Measurements from ENCODE around the gene FHL2. TPM values are rescaled to one million over a fixed set of nuclear protein-coding genes. Genes with fewer than 3 reads are reported as not detected.

The FHL2 gene, protein sequence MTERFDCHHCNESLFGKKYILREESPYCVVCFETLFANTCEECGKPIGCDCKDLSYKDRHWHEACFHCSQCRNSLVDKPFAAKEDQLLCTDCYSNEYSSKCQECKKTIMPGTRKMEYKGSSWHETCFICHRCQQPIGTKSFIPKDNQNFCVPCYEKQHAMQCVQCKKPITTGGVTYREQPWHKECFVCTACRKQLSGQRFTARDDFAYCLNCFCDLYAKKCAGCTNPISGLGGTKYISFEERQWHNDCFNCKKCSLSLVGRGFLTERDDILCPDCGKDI
- 70.6 to 81.8 TPM (median 79.9 TPM) in 5 replicates for total RNA-seq (2022; extraction: Qiagen RNA extraction; ENCODE audit: low read depth)

DNA sequence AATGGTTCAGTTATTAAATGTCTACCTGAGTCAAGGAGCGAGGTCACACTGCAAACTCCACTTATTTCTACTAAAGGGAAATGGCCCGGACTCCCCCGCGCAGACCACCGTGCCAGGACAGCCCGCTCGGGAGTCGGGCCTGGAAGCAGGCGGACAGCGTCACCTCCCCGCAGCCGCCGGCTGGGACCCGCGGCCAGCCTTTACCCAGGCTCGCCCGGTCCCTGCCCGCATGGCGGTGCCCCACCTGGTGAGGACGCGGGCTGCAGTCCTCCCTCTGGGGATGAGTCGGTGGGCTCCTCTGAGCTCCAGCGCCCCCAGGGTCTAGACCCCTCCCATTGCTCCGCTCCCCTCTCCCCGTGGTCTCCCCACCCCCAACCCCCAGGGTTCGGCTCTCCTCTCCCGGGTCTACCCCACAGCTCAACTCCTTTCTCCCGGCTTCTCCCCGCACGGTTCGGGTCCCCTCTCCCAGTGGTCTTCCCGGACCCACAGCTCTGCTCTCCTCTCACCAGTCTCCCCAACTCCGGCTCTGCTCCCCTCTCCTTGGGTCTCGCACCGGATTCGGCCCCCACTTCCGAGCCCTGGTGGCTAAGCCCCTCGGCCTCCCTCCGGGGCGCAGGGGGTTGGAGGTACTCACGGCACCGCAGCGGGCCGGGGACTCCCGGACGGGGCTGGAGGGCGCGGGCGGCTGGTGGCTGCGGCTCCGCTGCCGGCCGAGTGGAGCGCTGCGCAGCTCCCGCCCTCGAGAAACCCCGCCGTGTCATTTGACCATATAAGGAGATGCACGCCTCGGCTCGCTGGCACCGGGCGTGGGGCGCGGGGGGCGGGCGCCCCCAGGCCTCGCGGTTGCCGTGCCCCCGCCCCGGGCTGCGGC, at the start of gene FHL2:
TSS of gene FHL2 (minus strand) at position 716 of the 871 bp plus-strand sequence. CDS start 12,535 bp downstream, outside the sequence.

DNA sequence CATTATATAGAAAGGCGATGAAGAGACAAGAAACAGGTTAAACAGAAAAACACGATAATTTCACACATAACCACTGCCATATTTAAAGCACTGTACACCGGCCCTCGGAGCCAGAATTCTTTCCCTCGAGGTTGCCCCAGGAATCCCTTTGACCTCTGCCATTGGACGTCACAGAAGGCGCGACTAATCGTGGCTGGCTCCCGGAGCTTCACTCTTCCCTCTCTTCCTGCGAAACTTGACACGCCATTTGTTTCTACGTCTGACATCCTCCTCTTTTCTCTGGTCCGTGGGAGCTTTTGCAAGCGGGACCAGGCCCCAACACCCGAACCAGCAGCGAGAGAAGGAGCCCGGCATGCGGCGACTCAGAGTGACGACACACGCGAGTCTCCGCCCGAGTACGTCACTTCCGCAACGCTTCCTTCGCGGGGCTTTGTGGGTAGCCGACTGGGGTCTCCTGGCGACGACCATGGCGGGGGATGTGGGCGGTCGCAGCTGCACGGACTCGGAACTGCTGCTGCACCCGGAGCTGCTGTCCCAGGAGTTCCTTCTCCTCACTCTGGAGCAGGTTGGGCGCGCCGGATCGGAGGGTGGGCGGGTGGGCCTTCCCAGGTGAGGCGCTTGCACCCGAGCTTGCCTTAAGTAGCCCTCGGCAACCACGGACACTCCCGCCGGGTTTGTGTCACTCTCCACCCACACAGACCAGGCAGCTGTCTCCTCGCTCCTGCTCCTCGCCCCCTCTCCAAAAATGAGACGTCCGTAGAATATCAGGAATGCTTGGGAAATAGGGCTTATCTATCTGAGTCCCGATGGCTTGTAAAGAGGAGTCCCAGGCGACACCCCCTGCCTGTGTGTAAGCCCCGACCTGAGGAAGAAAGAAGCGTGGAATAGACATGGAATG, 61.5 kb downstream of the FHL2 start, which contains the start of gene C2orf49:
TSS of gene C2orf49 (plus strand) at position 419 of the 898 bp plus-strand sequence. CDS start at position 467, 48 bp downstream.

GRCh38 chr2:105329561-105330495, 69.0 kb downstream of the FHL2 start, which contains the start of gene TGFBRAP1:
TGFBRAP1 (minus strand) TSS chr2:105329735; CDS start chr2:105308301, 21,434 bp downstream.

Other genes with a start within 250 kb of the FHL2 start
- not detected in 5 replicates for gene GPR45, start 157.3 kb downstream of the FHL2 start, total RNA-seq (2022; extraction: Qiagen RNA extraction; ENCODE audit: low read depth)
- gene TGFBRAP1, start 69.3 kb downstream of the FHL2 start, total RNA-seq (2022; extraction: Qiagen RNA extraction; ENCODE audit: low read depth) = 16.3 to 19.3 TPM (median 18.3 TPM) in 5 replicates
- 13.2 to 17.3 TPM (median 15.1 TPM) in 5 replicates for gene C2orf49, start 61.5 kb downstream of the FHL2 start, total RNA-seq (2022; extraction: Qiagen RNA extraction; ENCODE audit: low read depth)

Measured in A549 treated with DMSO at 1 μM for 4 hours (cell line).